ENCODE results near the gene MYL2.

Gene MYL2

GRCh38 chr12:110930348-110931314, 10.3 kb upstream of the MYL2 start:
- no peak for DNase-seq (ENCODE audit: low read depth, low spot score)

DNA sequence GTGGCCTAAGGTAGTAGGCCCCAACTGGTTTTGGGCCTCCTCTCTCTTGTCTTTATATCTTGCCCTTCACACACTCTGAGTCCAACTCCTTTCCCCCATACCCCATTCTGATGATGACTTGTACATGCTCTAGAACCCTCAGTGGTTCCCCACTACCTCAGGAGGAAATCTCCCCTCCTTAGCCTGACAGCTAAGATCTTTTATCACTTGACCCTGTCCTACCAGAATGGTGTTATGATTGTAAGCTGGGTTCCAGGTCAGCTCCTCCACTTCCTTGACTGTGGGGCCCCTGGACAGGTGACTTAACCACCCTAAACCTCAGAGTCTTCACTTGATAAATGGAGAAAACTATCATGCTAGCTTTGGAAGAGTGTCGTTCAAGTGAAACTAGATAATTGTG, 9.4 kb upstream of the MYL2 start:
- no peak for DNase-seq (ENCODE audit: low read depth, low spot score)

DNA sequence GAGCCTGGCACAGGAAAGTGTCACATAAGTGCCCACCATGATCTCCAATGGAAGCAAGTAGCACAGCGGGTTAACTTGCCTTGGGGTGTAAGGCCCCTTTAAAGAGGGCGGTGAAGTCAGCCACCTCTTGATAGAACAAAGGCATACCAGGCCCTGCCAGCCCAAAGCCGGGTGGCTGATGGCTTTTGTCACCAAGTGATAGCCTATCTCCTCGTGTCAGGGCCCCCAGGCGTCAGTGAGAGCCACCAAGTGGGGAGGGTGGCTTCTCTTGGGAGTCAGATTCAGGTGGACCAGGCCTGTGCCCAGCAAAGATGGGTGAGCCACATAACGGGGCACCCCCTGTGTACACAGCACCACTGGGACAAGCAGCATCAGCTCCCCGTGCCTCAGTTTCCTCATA, 8.3 kb upstream of the MYL2 start:
- no peak for DNase-seq (ENCODE audit: low read depth, low spot score)

GRCh38 chr12:110927546-110927945, 7.2 kb upstream of the MYL2 start:
- DNase-seq (ENCODE audit: low read depth, low spot score) = no peak

GRCh38 chr12:110923692-110924334, 3.4 kb upstream of the MYL2 start:
- DNase-seq (ENCODE audit: low read depth, low spot score) = no peak

DNA sequence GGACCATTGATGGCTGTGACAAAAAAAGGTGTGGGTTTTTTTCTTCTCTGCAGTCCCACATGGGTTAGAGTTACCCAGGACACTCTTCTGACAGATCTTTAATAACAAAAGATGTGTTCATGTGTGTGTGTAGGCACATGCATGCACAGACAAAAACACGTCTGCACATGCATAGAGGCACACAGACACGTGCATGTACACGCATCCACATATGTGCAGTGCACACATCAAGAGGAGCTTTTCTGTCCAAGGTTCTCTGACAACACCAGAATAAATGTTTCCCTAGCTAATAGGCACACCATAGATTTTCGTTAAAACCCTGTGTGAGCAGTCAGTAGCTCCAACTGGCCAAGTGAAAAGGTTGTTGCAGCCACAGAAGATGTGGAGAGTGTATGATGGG, 2.8 kb upstream of the MYL2 start:
- no peak for DNase-seq (ENCODE audit: low read depth, low spot score)

DNA sequence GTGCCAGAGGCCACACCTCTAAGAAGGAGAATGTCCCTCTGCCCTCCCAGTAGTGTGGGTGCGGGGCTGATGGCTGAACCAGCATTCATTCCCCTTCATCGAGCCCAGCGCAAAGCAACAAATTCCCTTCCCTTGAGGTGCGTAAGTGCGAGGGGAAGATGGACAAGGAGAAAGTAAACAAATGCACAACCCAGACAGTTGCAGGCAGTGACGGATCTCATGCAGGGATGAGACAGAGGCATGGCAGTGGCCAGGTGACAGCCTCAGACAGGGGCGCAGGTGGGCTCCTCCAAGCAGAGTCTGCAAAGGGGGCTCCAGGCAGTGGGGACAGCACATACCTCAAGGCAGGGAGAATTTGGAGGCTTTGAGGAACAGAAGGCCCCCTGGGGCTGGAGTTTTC, 2.3 kb upstream of the MYL2 start:
- DNase-seq (ENCODE audit: low read depth, low spot score) = no peak

DNA sequence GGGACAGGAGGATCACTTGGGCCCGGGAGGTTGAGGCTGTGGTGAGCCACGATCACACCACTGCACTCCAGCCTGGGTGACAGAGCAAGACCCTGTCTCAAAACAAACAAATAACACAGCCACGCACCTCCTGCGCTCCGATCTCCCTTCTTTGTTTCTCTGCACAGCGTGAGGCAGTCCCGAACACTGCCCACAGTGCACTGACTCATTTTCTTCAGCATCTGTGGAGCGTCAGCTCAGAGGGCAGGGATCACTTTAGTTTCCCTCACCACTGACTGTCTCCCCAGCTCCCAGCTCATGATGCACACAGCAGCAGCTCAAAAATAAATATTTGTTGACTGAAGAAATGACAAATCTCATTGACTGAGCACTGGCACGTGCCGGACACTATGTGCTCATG, 883 bp upstream of the MYL2 start:
- DNase-seq (ENCODE audit: low read depth, low spot score) = peak; percentile 65

DNA sequence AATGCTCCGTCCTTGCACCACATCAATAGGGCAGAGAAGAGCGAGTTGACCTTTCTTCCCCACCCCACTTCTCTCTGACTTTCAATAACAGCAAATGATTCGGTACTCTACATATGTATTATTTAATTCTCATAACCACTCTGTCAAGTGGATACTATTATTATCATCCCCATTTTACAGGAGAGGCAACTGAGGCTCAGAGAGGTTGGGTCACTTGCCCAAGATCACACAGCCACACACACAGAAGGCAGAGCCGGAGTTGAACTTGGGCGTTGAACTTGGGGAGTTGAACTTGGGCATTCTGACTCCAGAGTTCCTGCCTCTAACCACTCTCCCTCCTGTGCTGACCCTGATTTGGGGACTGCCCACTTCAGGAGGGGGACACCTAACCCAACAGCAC, 659 bp downstream of the MYL2 start:
- no peak for DNase-seq (ENCODE audit: low read depth, low spot score)

GRCh38 chr12:110917961-110918360, 2.4 kb downstream of the MYL2 start:
- DNase-seq (ENCODE audit: low read depth, low spot score) = no peak

GRCh38 chr12:110917467-110917866, 2.9 kb downstream of the MYL2 start:
- no peak for DNase-seq (ENCODE audit: low read depth, low spot score)

GRCh38 chr12:110916295-110916875, 4.0 kb downstream of the MYL2 start:
- no peak for DNase-seq (ENCODE audit: low read depth, low spot score)

DNA sequence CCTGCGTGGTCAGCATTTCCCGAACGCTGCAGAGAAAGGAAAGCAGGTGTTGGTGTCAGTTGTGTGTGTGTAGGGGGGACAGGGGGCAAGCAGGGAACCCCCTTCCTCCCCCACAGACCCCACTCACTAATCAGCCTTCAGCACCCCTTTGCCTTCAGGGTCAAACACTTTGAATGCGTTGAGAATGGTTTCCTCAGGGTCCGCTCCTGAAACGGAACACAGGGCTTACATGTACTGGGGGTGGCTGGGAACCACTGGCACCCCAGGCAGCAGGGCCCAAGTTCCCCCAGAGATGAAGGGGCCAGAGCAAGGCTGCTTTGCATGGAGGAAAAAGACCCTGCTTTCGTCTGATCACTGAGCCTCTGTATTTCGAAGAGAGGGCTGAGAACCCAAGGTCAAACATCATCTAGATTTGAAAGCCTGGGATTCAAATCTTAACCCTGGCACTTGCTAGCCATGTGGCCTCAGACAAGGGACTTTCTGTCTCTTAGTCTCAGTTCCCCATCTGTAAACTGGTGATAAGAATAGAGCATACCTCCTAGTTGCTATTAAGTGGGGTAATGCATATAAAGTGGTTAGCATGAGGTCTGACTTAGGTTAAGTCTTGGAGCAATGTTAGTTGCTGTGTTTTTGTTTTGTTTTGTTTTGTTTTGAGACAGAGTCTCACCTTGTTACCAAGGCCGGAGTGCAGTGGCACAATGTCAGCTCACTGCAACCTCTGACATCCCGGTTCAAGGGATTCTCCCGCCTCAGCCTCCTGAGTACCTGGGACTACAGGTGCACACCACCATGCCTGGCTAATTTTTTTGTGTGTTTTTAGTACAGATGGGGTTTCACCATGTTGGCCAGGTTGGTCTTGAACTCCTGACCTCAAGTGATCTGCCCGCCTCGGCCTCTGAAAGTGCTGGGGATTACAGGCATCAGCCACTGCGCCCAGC, 7.0 kb downstream of the MYL2 start:
- DNase-seq (ENCODE audit: low read depth, low spot score) = no peak

DNA sequence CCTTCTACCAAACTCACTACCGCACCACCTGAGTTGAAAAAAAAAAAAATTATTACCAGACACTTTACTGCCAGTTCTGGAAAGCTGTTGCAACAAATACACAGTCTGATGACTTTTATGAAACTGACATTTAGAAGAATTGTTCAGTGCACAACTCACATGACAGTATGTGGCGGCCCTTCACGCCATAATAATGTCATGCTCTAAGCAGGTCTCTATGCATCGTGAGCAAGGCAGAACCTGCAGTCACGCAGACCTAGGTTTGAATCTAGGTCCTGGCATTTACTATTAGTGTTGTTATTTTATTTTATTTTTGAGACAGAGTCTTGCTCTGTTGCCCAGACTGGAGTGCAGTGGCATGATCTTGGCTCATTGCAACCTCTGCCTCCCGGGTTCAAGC, 8.1 kb downstream of the MYL2 start:
- DNase-seq (ENCODE audit: low read depth, low spot score) = no peak

DNA sequence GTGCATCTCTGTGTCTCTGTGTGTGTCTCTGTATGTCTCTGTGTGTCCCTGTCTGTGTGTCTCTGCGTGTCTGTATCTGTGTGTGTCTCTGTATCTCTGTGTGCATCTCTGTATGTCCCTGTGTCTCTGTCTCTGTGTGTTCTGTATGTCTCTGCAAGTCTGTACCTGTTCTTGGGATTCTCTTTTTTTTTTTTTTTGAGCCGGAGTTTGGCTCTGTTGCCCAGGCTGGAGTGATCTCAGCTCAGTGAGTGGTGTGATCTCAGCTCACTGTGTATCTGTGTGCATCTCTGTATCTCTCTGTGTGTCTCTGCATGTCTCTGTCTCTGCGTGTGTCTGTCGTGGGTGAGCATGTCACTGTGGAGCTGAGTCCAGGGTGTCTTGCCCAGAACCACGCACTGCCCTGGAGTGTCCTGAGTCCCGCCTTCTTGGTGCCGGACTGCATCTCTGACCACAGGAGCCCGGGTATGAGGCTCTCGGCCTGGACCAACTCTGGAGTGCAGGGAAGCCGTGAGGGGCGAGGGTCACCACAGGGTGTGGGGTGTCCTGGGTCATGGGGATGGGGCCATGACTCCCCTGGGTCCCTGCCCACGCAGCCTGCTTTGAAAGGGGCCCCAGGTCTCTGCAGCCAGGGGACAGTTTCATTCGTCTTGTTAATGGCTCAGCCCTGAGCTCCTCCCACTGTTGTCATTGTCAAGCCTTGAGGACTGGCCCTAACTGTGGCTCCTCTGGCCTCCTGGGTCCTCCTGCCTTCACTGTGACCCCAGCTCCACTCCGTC, 11.8 kb downstream of the MYL2 start:
- DNase-seq (ENCODE audit: low read depth, low spot score) = no peak

DNA sequence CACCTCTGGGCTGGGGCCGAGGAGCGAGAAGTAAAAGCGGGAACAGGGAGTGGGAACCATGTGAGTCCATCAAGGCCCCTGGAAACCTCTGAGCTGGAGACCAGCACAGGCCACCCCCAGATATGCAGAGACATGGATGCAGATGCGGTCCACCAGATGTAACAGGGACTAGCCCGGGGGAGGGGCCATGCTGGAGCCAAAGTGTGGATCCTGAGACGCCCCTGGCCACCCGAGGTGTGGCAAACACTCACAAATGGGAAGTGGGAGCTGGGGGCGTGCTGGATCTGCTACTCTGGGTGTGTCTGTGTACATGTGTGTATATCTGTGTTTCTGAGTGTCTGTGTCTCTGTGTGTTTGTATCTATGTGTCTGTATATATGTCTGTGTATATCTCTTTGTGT, 12.8 kb downstream of the MYL2 start:
- DNase-seq (ENCODE audit: low read depth, low spot score) = no peak

DNA sequence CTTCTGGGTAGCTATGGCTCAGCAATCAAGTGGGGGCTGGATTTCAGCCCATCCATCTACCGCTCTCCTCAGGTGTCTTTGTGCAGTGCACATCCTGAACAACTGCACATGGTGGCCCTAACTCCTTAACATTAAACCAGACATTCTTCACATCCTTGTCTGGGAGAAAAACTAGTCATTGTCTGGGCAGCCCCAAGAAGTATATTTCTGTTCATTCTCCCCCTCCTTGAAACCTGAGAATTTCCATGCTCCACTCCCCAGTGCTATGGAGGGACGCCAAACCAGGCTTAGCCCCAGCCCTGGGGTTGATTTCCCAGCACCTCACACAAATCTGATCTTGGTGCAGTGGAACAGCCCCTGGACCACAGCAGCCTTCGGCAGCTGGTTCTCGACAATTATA, 13.4 kb downstream of the MYL2 start:
- DNase-seq (ENCODE audit: low read depth, low spot score) = no peak

DNA sequence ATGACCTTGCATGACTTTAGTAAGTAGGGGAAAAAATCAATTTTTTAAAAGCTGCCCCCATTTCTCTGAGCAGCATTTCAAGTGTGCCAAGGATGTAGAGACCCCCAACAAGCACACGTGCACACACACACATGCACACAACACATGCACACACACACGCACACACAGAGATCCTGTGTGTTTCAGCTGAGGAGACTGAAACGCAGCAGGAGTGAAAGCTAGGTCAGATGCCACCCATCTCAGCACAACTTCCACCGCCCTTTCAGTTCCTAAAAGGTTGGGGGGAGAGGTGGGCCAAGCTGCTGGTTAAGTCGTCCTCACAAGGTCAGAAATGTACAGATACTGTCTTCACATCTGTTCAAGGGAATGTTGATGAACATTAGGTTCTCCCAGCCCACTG, 13.9 kb downstream of the MYL2 start:
- DNase-seq (ENCODE audit: low read depth, low spot score) = no peak

GRCh38 chr12:110906083-110906482, 14.3 kb downstream of the MYL2 start:
- DNase-seq (ENCODE audit: low read depth, low spot score) = no peak

DNA sequence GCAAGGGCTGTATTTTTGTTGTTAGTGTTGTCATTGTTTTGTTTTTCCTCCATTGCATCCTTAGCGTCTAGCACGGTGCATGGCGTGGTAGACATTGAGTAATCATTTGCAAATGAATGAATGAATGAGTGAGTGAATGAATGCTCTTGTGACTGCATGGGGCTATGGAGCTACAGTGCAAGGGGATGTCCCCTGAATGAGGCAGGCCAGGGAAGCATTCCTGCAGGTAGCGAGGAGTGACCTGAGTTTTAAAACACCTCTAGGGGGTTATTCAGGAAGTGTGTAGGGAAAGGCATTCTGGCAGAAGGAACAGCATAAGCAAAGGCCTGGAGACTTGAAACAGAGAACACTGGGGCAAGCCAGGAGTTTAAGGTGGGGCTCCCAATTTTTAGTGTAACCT, 16.9 kb downstream of the MYL2 start:
- no peak for DNase-seq (ENCODE audit: low read depth, low spot score)

DNA sequence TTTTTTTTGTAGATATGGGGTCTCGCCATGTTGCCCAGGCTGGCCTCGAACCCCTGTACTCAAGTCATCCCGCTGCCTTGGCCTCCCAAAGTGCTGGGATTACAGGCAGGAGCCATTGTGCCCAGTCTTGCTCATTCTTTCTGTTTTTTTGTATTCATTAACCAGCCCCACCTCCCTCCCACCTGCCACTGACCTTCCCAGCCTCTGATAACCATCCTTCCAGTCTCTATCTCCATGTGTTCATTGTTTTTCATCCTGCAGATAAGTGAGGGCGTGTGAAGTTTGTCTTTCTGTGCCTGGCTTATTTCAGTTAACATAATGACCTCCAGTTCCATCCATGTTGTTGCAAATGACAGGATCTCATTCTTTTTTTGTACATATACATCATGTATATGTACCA, 19.0 kb downstream of the MYL2 start:
- DNase-seq (ENCODE audit: low read depth, low spot score) = no peak
